Pancreas (tissue), 10 donors: ENCODE measurements around the gene NYAP1. TPM values are rescaled to one million over a fixed set of nuclear protein-coding genes. Genes with fewer than 3 reads are reported as not detected.
"Not testable (repeated sequence)": the region's sequence is repeated elsewhere in the genome, so short reads cannot be mapped to it uniquely, and the experiment has no call there.

Experiments
- ATAC-seq, 4 donors: fragments of 200-7000 bp; cut with Tn5 transposase; one replicate each; pipeline versions ENCODE4 v1.8.0 to v1.9.1; 2020; ENCODE audit warnings: mild to moderate bottlenecking in 4 of 4, moderate library complexity in 4 of 4
- DNase-seq, 6 donors: peaks; one replicate each; pipeline ENCODE4 v3.0.0-alpha.2; 2020
- FAIRE-seq: peaks from 2 replicates; lab custom pipeline; 2012; peaks lifted over from hg19 to GRCh38; lab: Jason Lieb, UNC
- H3K27ac ChIP-seq, 4 donors: fragments of 200-600 bp; sonication (generic); 1 replicate in 3 of 4; 2 replicates in 1 of 4; pipeline versions ENCODE4 v1.5.0 to v1.8.0; 2020
- H3K27me3 ChIP-seq, 4 donors: fragments of 200-600 bp; one replicate each; pipeline ENCODE4 v1.8.0; 2021
- H3K36me3 ChIP-seq, 3 donors: fragments of 200-600 bp; sonication (generic) in 1 of 3; one replicate each; pipeline versions ENCODE4 v1.5.0 to v1.8.0; 2020 to 2021
- H3K4me1 ChIP-seq, 3 donors: fragments of 200-600 bp; one replicate each; pipeline ENCODE4 v1.8.0; 2021
- H3K4me3 ChIP-seq, 4 donors: fragments of 200-600 bp; sonication (generic) in 2 of 4; one replicate each; pipeline versions ENCODE4 v1.5.0 to v1.8.0; 2020 to 2021
- H3K9me3 ChIP-seq, 4 donors: fragments of 200-600 bp; one replicate each; pipeline ENCODE4 v1.8.0; 2021
- CTCF ChIP-seq, 4 donors: fragments of 200-600 bp; sonication (generic) in 3 of 4; IDR thresholded peaks; one replicate each; pipeline versions ENCODE4 v1.5.0 to v1.8.0; 2021; ENCODE audit warnings: antibody characterized with exemption in 4 of 4
- WGBS, 2 donors: extraction: QIAGEN DNeasy Blood & Tissue Kit; methylation state at CpG; one replicate each; pipeline ENCODE4 v1.1.7; 2013; 5-methylcytosine and 5-hydroxymethylcytosine counted together
- intact Hi-C, 3 donors: fragments of 100-400 bp; cut with DNase I; formaldehyde crosslinking; loops; one replicate each; pipeline versions ENCODE4 v1.11.1 to v1.14.2; 2022
- polyA plus RNA-seq, 2 donors: library from polyadenylated mRNA; stranded (reverse); fragments of 200-250 nt; gene quantifications; one replicate each; pipeline ENCODE4 v1.2.3, GENCODE V29; 2013
- total RNA-seq, 6 donors: library from RNA; stranded (reverse); fragmentation: NEBNext Ultra II Directional in 4 of 6; extraction: Animal tissue kit (Norgen Biotek cat#: 25700) in 4 of 6; gene quantifications; one replicate each; pipeline versions ENCODE4 v1.2.1 to v1.2.4, GENCODE V29; 2021 to 2023
- donor health status: healthy with polysubstance abuse.
- donor health status: DM: no; HTN: no; CAD: no; lungs with moderate emphysema.
- donor health status: DM: no; HTN: no; CAD: no.
- donor health status: control.
- donor health status: control.
- donor health status: Bipolar disorder and iron deficiency.
- donor health status: DM: yes; HTN: yes; CAD: no.
- donor health status: DM: no; HTN: no; CAD: no.
- donor health status: DM: no; HTN: no; CAD: no.
- donor health status: DM: yes; HTN: yes; CAD: no.

NYAP1 gene
- total and polyA plus RNA-seq, 8 donors: 0.25 to 4.8 (median 0.96) TPM

GRCh38 chr7:100437150-100438100 lies 46.3 kb upstream of the NYAP1 start:
- Histone ChIP-seq H3K27ac (peak overlapping the region in 1 of 4 donors; percentile 94), H3K9me3 (no peaks in the 10 kb centered on the region), H3K4me3 (peak overlapping the region in 2 of 4 donors; percentile 87 to 88), H3K4me1 (peaks cover 0 to 10% (median 7%) of the 10 kb centered on the region in 3 donors), H3K27me3 (no peaks in the 10 kb centered on the region), H3K36me3 (peaks cover 0 to 12% (median 0%) of the 10 kb centered on the region in 3 donors)
- FAIRE-seq (no peak), DNase-seq (peak in 4 of 6 donors; percentile 21 to 53 (median 36)), ATAC-seq (no peak)
- TF ChIP-seq CTCF (IDR thresholded peaks at IDR 0.05): no peak
- 87 to 90% methylated on average over 28 of the region's 28 CpGs for WGBS, 2 donors
- intact Hi-C loops: no loop called here

- no peak overlapping the region for H3K4me3 ChIP-seq
- FAIRE-seq (no peak), DNase-seq (no peak), ATAC-seq (no peak)
- intact Hi-C loops: no loop called here
- H3K36me3 ChIP-seq: peaks cover 0 to 8% (median 0%) of the 10 kb centered on the region in 3 donors
- no peak overlapping the region for H3K27ac ChIP-seq
- no peaks in the 10 kb centered on the region for H3K27me3 ChIP-seq
- WGBS, 2 donors: 46 to 49% methylated on average over 2 of the region's 2 CpGs
- H3K4me1 ChIP-seq: peaks cover 0 to 10% (median 7%) of the 10 kb centered on the region in 3 donors
- no peak for TF ChIP-seq CTCF (IDR thresholded peaks at IDR 0.05)
- H3K9me3 ChIP-seq: no peaks in the 10 kb centered on the region
Measured at GRCh38 chr7:100438172-100438571, 45.6 kb upstream of the NYAP1 start.

- H3K27me3 ChIP-seq, H3K4me3 ChIP-seq, H3K9me3 ChIP-seq, H3K36me3 ChIP-seq, ATAC-seq, FAIRE-seq, intact Hi-C loops, H3K27ac ChIP-seq: not testable (repeated sequence)
- DNase-seq: peak in 2 of 6 donors; percentile 8 to 35
- 83 to 94% methylated on average over 8 of the region's 8 CpGs for WGBS, 2 donors
- peaks cover 0 to 10% (median 7%) of the 10 kb centered on the region in 3 donors for H3K4me1 ChIP-seq
Measured at GRCh38 chr7:100438731-100439130, 45.0 kb upstream of the NYAP1 start.

- DNase-seq: peak in 1 of 6 donors; percentile 6
- WGBS, 2 donors: 85 to 87% methylated on average over 7 of the region's 7 CpGs
- ATAC-seq, H3K27me3 ChIP-seq, H3K36me3 ChIP-seq, intact Hi-C loops, H3K27ac ChIP-seq, H3K4me3 ChIP-seq, FAIRE-seq, H3K9me3 ChIP-seq: not testable (repeated sequence)
- H3K4me1 ChIP-seq: peaks cover 0 to 10% (median 7%) of the 10 kb centered on the region in 3 donors
Measured at GRCh38 chr7:100439244-100439643, 44.5 kb upstream of the NYAP1 start.

GRCh38 chr7:100441641-100442535 lies 41.8 kb upstream of the NYAP1 start:
- Histone ChIP-seq H3K9me3 (no peaks in the 10 kb centered on the region), H3K4me3 (no peak overlapping the region), H3K27ac (no peak overlapping the region), H3K4me1 (no peaks in the 10 kb centered on the region), H3K36me3 (no peaks in the 10 kb centered on the region), H3K27me3 (no peaks in the 10 kb centered on the region)
- TF ChIP-seq CTCF (IDR thresholded peaks at IDR 0.05): no peak
- ATAC-seq (no peak), FAIRE-seq (no peak), DNase-seq (peak in 2 of 6 donors; percentile 21 to 25)
- 86 to 87% methylated on average over 11 of the region's 11 CpGs for WGBS, 2 donors
- intact Hi-C loops: no loop called here
